H1 (cell line): Measurements from ENCODE around the gene DIAPH2. TPM values are rescaled to one million over a fixed set of nuclear protein-coding genes. Genes with fewer than 3 reads are reported as not detected.

Source experiments
- polyA plus RNA-seq, 7 experiments: library from polyadenylated mRNA; depleted of rRNA in 3 of 7; stranded (reverse) in 5 of 7; unstranded in 2 of 7; fragments of >200 nt in 5 of 7; fragments of 200-250 nt in 2 of 7; gene quantifications; 1 replicate in 5 of 7; 2 replicates in 1 of 7; 4 replicates in 1 of 7; pipeline versions ENCODE4 v1.2.1 to v1.2.3, GENCODE V29; 2011 to 2013; ENCODE audit warnings: missing spikeins in 2 of 7, mixed read lengths in 2 of 7
- total RNA-seq: library from RNA; stranded (reverse); fragmentation: NEBNext Ultra II Directional; extraction: Animal tissue kit (Norgen Biotek cat#: 25700); gene quantifications from 2 replicates; pipeline ENCODE4 v1.2.1, GENCODE V29; 2021
- TF ChIP-seq, protein P1 (sequence below): fragments of 300-600 bp; sonication (generic); IDR thresholded peaks from 2 replicates; pipeline ENCODE4 v1.7.1; 2012; ENCODE audit warnings: low read length, moderate library complexity, mild to moderate bottlenecking, inconsistent platforms; ENCODE audit not compliant: insufficient replicate concordance

DIAPH2 gene
- total and polyA plus RNA-seq, 2 of the 8 experiments (the other 6 are each of a cell fraction or from before 2014, with no cell fraction given), result 4.4 to 24.3 TPM

GRCh38 chrX:97609938-97610337 lies 925.3 kb downstream of the DIAPH2 start (continued):
- TF ChIP-seq, protein P1, sequence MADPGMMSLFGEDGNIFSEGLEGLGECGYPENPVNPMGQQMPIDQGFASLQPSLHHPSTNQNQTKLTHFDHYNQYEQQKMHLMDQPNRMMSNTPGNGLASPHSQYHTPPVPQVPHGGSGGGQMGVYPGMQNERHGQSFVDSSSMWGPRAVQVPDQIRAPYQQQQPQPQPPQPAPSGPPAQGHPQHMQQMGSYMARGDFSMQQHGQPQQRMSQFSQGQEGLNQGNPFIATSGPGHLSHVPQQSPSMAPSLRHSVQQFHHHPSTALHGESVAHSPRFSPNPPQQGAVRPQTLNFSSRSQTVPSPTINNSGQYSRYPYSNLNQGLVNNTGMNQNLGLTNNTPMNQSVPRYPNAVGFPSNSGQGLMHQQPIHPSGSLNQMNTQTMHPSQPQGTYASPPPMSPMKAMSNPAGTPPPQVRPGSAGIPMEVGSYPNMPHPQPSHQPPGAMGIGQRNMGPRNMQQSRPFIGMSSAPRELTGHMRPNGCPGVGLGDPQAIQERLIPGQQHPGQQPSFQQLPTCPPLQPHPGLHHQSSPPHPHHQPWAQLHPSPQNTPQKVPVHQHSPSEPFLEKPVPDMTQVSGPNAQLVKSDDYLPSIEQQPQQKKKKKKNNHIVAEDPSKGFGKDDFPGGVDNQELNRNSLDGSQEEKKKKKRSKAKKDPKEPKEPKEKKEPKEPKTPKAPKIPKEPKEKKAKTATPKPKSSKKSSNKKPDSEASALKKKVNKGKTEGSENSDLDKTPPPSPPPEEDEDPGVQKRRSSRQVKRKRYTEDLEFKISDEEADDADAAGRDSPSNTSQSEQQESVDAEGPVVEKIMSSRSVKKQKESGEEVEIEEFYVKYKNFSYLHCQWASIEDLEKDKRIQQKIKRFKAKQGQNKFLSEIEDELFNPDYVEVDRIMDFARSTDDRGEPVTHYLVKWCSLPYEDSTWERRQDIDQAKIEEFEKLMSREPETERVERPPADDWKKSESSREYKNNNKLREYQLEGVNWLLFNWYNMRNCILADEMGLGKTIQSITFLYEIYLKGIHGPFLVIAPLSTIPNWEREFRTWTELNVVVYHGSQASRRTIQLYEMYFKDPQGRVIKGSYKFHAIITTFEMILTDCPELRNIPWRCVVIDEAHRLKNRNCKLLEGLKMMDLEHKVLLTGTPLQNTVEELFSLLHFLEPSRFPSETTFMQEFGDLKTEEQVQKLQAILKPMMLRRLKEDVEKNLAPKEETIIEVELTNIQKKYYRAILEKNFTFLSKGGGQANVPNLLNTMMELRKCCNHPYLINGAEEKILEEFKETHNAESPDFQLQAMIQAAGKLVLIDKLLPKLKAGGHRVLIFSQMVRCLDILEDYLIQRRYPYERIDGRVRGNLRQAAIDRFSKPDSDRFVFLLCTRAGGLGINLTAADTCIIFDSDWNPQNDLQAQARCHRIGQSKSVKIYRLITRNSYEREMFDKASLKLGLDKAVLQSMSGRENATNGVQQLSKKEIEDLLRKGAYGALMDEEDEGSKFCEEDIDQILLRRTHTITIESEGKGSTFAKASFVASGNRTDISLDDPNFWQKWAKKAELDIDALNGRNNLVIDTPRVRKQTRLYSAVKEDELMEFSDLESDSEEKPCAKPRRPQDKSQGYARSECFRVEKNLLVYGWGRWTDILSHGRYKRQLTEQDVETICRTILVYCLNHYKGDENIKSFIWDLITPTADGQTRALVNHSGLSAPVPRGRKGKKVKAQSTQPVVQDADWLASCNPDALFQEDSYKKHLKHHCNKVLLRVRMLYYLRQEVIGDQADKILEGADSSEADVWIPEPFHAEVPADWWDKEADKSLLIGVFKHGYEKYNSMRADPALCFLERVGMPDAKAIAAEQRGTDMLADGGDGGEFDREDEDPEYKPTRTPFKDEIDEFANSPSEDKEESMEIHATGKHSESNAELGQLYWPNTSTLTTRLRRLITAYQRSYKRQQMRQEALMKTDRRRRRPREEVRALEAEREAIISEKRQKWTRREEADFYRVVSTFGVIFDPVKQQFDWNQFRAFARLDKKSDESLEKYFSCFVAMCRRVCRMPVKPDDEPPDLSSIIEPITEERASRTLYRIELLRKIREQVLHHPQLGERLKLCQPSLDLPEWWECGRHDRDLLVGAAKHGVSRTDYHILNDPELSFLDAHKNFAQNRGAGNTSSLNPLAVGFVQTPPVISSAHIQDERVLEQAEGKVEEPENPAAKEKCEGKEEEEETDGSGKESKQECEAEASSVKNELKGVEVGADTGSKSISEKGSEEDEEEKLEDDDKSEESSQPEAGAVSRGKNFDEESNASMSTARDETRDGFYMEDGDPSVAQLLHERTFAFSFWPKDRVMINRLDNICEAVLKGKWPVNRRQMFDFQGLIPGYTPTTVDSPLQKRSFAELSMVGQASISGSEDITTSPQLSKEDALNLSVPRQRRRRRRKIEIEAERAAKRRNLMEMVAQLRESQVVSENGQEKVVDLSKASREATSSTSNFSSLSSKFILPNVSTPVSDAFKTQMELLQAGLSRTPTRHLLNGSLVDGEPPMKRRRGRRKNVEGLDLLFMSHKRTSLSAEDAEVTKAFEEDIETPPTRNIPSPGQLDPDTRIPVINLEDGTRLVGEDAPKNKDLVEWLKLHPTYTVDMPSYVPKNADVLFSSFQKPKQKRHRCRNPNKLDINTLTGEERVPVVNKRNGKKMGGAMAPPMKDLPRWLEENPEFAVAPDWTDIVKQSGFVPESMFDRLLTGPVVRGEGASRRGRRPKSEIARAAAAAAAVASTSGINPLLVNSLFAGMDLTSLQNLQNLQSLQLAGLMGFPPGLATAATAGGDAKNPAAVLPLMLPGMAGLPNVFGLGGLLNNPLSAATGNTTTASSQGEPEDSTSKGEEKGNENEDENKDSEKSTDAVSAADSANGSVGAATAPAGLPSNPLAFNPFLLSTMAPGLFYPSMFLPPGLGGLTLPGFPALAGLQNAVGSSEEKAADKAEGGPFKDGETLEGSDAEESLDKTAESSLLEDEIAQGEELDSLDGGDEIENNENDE, result no peak
